BLaER1 (cell line): ENCODE results near the gene KDSR.

Source experiments
- H3K27ac ChIP-seq: shearing (Covaris generic); formaldehyde crosslinking; 2 replicates; pipeline ENCODE4 v1.8.1; 2022
- H3K27me3 ChIP-seq: shearing (Covaris generic); formaldehyde crosslinking; 2 replicates; pipeline ENCODE4 v1.8.1; 2022
- H3K36me3 ChIP-seq: shearing (Covaris generic); formaldehyde crosslinking; 2 replicates; pipeline ENCODE4 v1.8.1; 2022
- H3K4me1 ChIP-seq: shearing (Covaris generic); formaldehyde crosslinking; 2 replicates; pipeline ENCODE4 v1.8.1; 2022
- H3K4me2 ChIP-seq: shearing (Covaris generic); formaldehyde crosslinking; 2 replicates; pipeline ENCODE4 v1.8.1; 2022
- H3K4me3 ChIP-seq: shearing (Covaris generic); formaldehyde crosslinking; 2 replicates; pipeline ENCODE4 v1.8.1; 2022
- H3K9ac ChIP-seq: shearing (Covaris generic); formaldehyde crosslinking; 2 replicates; pipeline ENCODE4 v1.8.1; 2022
- H3K9me3 ChIP-seq: shearing (Covaris generic); formaldehyde crosslinking; 2 replicates; pipeline ENCODE4 v1.8.1; 2022
- H4K20me1 ChIP-seq: shearing (Covaris generic); formaldehyde crosslinking; 2 replicates; pipeline ENCODE4 v1.8.1; 2022
- Cebpa-rat ChIP-seq: shearing (Covaris generic); IDR thresholded peaks from 2 replicates; pipeline ENCODE4 v1.8.1; 2022

KDSR gene

DNA sequence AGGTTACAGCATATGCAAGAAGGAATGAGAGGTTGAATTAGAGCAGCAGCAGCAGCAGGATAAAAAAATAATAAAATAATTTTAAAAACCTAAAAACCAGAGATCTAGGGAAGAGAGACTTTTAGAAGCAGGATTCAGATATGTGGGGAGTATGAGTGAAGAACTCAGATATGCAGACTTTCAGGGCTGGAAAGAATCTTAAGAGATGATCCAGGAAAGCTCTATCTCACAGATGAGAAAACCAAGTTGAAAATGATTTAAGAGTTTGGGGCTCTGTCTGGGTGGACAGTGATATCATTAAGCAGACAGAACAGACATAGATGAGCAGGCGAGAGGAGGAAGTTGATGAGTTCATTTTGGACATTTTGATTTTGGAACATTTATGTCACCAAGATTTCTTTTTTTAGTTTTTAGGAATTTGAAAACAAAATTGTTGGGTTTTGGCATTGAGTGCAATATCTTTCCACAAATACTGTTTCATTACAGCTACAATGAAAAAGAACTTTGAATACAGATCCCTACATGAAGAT lies 79.2 kb downstream of the KDSR start:
- H4K20me1 ChIP-seq = peaks cover 100% of the 10 kb centered on the region
- H3K9ac ChIP-seq = no peak overlapping the region
- H3K9me3 ChIP-seq = 0 out of 2 replicates have a peak, but pooled peaks cover 5% of the 10 kb centered on the region
- H3K27me3 ChIP-seq = no peaks in the 10 kb centered on the region
- H3K27ac ChIP-seq = no peak overlapping the region
- TF ChIP-seq Cebpa-rat = no peak
- peaks cover 96% of the 10 kb centered on the region for H3K36me3 ChIP-seq
- no peak overlapping the region for H3K4me3 ChIP-seq
- peaks cover 53% of the 10 kb centered on the region for H3K4me1 ChIP-seq
- H3K4me2 ChIP-seq = no peak overlapping the region

DNA sequence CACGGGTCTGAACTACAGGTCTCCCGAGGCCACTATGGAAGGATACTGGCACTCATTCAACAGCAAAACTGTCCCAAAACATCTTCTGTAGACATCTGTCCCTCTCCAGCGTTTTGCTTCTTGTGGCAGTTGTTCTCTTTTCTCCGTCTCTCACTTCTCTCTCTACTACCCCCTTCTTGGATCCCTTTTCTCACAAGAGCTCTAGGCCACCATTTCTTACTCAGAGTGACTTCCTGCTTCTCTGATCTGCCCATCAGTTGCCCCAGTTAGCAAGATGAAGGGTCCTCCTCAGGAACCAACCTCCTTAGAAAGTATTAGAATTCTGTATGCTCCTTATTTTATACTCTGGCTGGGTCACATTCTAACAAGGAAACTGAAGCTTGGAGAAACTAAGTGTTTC lies 80.1 kb downstream of the KDSR start:
- H4K20me1 ChIP-seq = peaks cover 100% of the 10 kb centered on the region
- H3K4me2 ChIP-seq = no peak overlapping the region
- H3K9me3 ChIP-seq = no peaks in the 10 kb centered on the region
- no peak overlapping the region for H3K9ac ChIP-seq
- H3K4me1 ChIP-seq = peaks cover 45% of the 10 kb centered on the region
- TF ChIP-seq Cebpa-rat = no peak
- H3K27me3 ChIP-seq = no peaks in the 10 kb centered on the region
- peaks cover 93% of the 10 kb centered on the region for H3K36me3 ChIP-seq
- H3K27ac ChIP-seq = no peak overlapping the region
- no peak overlapping the region for H3K4me3 ChIP-seq

DNA sequence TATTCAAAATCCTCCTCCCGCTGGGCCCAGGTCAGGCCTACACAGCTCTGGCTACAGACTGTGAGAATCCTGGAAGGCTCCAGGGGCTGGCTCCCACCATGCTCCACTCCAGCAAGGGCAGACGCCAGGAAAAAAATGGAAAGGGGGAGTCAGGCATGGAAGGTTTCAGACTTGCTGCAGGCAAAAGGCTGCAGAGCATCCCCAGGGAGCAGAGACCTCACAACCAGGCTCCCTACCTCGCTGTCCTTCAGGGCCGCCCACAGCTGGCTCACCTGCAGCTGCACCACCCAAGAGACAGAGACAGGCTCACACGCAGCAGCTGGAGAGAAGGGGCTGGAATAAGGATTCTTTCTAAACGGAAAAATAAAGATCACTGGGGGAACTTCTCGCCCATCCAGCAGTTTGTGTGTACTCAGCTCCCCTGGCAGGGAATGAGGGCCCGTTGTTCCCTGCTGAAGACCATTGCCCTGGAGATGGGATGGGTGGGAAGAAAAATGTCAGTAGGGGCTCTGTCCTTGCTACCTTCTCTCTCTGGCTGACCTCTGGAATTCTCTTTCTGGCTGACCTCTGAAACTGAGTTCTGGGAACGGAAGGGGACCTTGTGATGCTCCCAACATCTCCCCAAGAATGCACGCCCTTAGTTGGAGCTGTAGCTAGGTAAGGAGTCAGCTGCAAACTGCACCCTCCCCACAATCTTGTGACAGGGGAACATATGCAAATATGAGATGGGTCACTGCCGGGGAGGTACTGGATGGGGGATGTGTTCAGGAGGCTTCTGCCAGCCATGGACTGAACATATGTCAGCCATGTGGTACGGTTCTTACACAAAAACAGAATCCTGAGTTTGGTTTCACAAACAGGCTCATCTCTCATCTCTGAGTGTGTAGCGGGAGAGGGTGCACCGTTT lies 81.9 kb downstream of the KDSR start:
- Histone ChIP-seq H4K20me1 (peaks cover 97% of the 10 kb centered on the region), H3K27ac (no peak overlapping the region), H3K36me3 (peaks cover 93% of the 10 kb centered on the region), H3K9me3 (0 out of 2 replicates have a peak, but pooled peaks cover 6% of the 10 kb centered on the region), H3K27me3 (no peaks in the 10 kb centered on the region), H3K9ac (no peak overlapping the region), H3K4me3 (no peak overlapping the region), H3K4me2 (no peak overlapping the region), H3K4me1 (peaks cover 30% of the 10 kb centered on the region)
- TF ChIP-seq Cebpa-rat = no peak

DNA sequence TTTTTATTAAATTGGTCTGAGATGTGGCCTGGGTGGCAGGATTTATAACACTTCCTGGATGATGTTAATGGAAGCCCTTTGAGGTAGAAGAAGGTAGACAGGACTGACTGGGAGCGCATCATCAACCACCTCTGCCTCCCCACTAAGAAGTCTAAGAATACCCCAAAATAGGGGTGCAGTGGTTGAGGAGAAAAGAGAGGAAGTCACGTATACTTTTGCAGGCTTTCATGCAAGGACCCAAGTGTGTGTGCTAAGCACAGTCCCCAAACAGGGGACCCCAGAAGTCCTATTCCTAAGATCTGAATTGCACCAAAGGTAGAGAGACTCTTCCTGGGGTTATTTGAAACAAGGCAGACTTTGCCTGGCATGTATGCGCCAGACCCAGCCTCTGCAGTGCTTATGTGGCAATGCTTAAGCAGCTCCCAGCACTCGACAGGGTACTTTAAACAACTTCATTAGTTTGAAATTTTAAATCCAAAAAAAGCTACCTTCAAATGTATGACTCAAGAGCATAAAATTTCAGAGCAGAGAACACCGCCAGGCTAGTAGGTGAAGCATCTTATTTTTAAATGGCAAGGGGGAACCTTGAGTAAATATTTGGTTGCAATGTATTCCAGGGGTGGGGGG lies 82.7 kb downstream of the KDSR start:
- Histone ChIP-seq H4K20me1 (peaks cover 96% of the 10 kb centered on the region), H3K36me3 (peaks cover 93% of the 10 kb centered on the region), H3K9me3 (0 out of 2 replicates have a peak, but pooled peaks cover 6% of the 10 kb centered on the region), H3K4me2 (no peak overlapping the region), H3K4me3 (no peak overlapping the region), H3K27me3 (no peaks in the 10 kb centered on the region), H3K9ac (no peak overlapping the region), H3K4me1 (peaks cover 27% of the 10 kb centered on the region), H3K27ac (no peak overlapping the region)
- TF ChIP-seq Cebpa-rat = no peak

DNA sequence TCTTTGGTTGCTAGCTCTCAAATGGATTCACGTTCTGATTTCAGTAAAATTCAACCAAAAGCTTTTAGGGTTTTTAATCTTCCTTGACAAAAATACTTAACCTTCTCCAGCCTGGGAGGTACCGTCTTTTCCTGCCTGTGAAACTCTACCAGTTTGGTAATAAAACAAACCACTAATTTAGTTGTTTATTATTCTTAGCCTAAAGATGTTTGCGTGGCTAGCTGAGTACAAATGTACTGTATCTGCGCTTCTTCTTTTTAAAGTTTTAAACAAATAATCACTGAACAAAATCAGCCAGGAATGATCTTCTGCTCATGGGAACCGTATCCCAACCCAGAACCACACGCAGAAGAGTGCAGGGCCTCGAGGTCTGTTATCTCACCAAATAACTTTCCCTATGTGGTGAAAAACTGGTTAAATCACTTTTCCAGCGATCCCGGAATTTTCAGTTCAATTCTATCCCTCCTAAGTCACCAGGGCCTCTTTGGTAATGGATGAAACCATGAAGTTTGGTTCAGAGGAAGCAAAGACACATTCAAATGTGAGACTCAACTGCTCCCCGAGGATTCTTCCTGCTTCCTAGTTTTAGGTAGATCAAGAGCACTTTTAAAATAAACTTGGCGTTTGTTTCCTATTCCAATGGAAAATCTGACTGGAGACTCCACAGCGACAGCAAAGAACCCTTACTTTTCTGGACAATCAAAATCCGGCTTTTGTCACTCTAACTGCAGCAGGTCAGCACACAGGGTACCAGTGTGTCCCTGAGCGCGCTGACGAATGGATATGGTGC lies 83.5 kb downstream of the KDSR start:
- H3K4me1 ChIP-seq = peaks cover 21% of the 10 kb centered on the region
- H4K20me1 ChIP-seq = peaks cover 93% of the 10 kb centered on the region
- no peak overlapping the region for H3K27ac ChIP-seq
- no peak overlapping the region for H3K4me3 ChIP-seq
- H3K4me2 ChIP-seq = no peak overlapping the region
- H3K9ac ChIP-seq = no peak overlapping the region
- H3K27me3 ChIP-seq = no peaks in the 10 kb centered on the region
- no peak for TF ChIP-seq Cebpa-rat
- peaks cover 93% of the 10 kb centered on the region for H3K36me3 ChIP-seq
- H3K9me3 ChIP-seq = 0 out of 2 replicates have a peak, but pooled peaks cover 6% of the 10 kb centered on the region

DNA sequence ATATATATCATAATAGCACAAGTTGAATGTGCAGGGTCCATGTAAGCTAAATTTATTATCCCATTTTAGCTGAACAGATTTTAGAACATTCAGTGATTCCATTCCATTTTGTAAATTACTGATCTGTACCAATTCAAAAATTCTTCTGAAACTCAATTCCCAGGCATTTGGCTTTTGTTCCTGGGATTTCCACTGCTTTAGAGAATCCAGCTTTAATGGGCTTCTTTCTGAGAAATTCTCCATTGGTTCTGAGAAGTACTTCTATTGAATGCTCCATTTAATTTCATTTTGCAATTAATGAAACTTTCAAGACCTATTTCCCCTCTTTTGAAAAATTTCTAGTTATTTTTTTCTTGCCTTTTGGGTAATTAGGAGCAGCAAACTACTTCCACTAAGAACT lies 84.2 kb downstream of the KDSR start:
- Histone ChIP-seq H3K27me3 (no peaks in the 10 kb centered on the region), H3K4me2 (no peak overlapping the region), H3K4me3 (no peak overlapping the region), H3K4me1 (peaks cover 21% of the 10 kb centered on the region; the same call in 1 of the 2 replicates), H3K9ac (no peak overlapping the region), H3K36me3 (peaks cover 93% of the 10 kb centered on the region), H3K27ac (no peak overlapping the region), H4K20me1 (peaks cover 93% of the 10 kb centered on the region), H3K9me3 (0 out of 2 replicates have a peak, but pooled peaks cover 6% of the 10 kb centered on the region)
- no peak for TF ChIP-seq Cebpa-rat
